Measurements from ENCODE around the gene GATAD2A.

GATAD2A gene

DNA sequence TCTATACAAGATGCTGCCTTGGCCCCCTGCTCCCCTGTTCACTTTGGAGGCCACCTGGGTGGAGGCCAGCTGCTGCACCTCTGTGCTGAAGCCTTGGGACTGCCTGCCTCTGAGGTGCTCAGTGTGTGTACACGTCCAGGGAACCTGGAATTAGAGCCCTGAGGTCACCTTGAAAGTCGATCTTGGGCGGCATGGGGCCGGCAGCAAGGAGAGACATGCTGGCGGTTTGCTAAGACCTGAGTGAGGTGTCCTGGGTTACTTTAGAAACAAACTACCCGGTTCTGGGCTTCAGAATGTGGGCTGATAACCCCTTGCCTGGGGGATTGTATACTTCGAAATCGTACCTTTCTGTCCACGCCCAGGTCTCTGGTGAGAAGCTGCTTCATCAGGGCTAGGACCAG, 84.3 kb downstream of the GATAD2A start:
- H3K36me3 ChIP-seq (ENCODE audit: control insufficient read depth, insufficient read depth, low read length): peaks cover 25% of the 10 kb centered on the region
- H3K27me3 ChIP-seq (replicated peaks; ENCODE audit: control insufficient read depth, insufficient read depth, low read length, poor library complexity, severe bottlenecking): no peaks in the 10 kb centered on the region
- no peak overlapping the region for H3K4me3 ChIP-seq (ENCODE audit: insufficient read depth, low read depth, low read length, poor library complexity, severe bottlenecking)
- no peak for DNase-seq
- peaks cover 39% of the 10 kb centered on the region for H3K4me1 ChIP-seq (ENCODE audit: control insufficient read depth, insufficient read depth, low read length, poor library complexity, severe bottlenecking)
- no peaks in the 10 kb centered on the region for H3K9me3 ChIP-seq (ENCODE audit: control insufficient read depth, low read length)
- H3K27ac ChIP-seq (ENCODE audit: insufficient read depth, low read length, poor library complexity, severe bottlenecking): peak overlapping the region; percentile 87

DNA sequence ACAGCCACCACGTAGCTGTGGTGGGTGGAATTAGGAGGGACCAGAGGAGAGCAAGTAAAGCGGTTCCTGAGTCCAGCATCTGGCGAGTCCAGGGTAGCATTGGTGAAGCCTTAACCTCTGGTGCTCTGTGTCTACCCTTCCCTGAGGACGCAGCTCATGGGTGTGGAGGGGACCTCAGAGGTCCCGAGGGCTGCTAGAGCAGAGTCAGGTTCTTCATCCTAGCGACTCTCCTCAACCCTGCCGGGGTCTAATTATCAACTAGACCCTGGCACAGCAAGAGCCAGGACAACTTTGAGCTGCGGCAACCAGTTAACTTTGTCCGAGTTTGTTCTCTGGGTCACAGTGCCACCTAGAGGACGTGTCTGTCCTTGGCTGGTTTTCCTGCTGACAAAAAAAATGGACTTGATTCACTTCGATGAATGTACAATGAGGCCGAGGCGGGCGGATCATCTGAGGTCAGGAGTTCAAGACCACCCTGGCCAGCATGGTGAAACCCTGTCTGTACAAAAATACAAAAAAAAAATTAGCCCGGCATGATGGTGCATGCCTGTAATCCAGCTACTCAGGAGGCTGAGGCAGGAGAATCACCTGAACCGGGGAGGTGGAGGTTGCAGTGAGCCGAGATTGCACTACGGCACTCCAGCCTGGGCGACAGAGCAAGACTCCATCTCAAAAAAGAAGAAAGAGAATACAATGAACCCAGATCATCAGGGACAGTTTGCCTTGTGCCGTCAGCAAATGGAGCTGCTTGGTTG, 84.9 kb downstream of the GATAD2A start:
- peak; percentile 60 to 73 (median 66) for DNase-seq
- Histone ChIP-seq H3K4me3 (ENCODE audit: insufficient read depth, low read depth, low read length, poor library complexity, severe bottlenecking) (no peak overlapping the region), H3K4me1 (ENCODE audit: control insufficient read depth, insufficient read depth, low read length, poor library complexity, severe bottlenecking) (peaks cover 39% of the 10 kb centered on the region), H3K27me3 (replicated peaks; ENCODE audit: control insufficient read depth, insufficient read depth, low read length, poor library complexity, severe bottlenecking) (no peaks in the 10 kb centered on the region), H3K36me3 (ENCODE audit: control insufficient read depth, insufficient read depth, low read length) (peaks cover 25% of the 10 kb centered on the region), H3K27ac (ENCODE audit: insufficient read depth, low read length, poor library complexity, severe bottlenecking) (peak overlapping the region; percentile 87), H3K9me3 (ENCODE audit: control insufficient read depth, low read length) (no peaks in the 10 kb centered on the region)

DNA sequence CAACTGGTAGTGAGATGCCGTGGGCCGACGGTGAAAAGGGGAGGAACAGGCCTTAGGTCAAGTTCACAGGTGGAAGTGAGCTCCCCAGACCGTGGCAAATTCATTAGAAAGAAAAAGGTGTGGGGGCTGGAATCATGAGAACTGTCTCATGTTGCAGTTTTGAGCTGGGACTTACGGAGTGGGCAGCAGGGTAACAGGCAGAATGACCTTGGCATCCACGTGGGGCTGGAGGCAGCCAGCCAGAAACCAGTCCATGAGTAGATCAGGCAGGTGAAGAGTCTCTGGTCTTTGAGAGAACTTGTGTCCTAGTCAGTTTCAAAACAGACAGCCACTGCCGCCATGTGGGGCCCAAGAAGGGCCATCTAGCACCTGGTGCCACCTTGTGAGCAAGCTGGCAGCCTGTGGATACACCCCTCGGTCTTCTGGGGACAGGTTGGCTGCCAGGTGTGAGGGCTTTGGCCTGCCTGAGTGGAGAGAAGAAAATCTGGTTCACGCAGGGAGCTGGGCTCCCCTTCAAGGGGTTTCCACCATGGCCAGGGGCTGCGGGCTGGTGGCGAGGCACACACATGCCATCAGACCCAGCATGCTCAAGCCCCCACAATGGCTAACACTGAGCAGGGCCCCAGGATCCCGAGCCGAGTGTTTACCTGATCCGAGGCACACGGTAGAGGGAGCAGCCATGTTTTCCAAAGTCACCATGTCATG, 86.0 kb downstream of the GATAD2A start:
- DNase-seq: no peak
- peaks cover 35% of the 10 kb centered on the region for H3K36me3 ChIP-seq (ENCODE audit: control insufficient read depth, insufficient read depth, low read length)
- H3K4me1 ChIP-seq (ENCODE audit: control insufficient read depth, insufficient read depth, low read length, poor library complexity, severe bottlenecking): peaks cover 36% of the 10 kb centered on the region
- H3K9me3 ChIP-seq (ENCODE audit: control insufficient read depth, low read length): no peaks in the 10 kb centered on the region
- no peak overlapping the region for H3K4me3 ChIP-seq (ENCODE audit: insufficient read depth, low read depth, low read length, poor library complexity, severe bottlenecking)
- H3K27ac ChIP-seq (ENCODE audit: insufficient read depth, low read length, poor library complexity, severe bottlenecking): no peak overlapping the region
- no peaks in the 10 kb centered on the region for H3K27me3 ChIP-seq (replicated peaks; ENCODE audit: control insufficient read depth, insufficient read depth, low read length, poor library complexity, severe bottlenecking)

DNA sequence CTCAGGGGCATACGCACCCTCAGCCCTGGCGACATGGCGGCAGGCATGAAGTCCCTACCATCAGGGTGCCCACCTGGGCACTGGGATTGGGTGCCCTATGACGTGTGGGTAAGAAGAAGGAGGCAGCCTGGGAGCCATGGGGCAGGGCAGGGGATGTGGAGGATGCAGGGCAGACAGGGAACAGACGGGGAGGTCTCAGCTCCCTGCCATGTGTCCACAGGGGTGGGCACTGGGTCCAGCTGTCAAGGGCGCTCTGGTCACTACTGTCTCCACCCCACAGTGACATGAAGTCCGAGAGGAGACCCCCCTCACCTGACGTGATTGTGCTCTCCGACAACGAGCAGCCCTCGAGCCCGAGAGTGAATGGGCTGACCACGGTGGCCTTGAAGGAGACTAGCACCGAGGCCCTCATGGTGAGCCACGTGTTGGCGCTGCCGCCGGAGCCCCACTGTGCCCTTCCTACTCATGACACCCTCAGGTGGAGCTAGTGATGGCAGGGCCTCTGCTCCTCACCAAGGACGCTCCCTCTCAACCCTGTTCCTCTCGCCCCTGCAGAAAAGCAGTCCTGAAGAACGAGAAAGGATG, 86.6 kb downstream of the GATAD2A start:
- peaks cover 30% of the 10 kb centered on the region for H3K4me1 ChIP-seq (ENCODE audit: control insufficient read depth, insufficient read depth, low read length, poor library complexity, severe bottlenecking)
- H3K9me3 ChIP-seq (ENCODE audit: control insufficient read depth, low read length): no peaks in the 10 kb centered on the region
- H3K36me3 ChIP-seq (ENCODE audit: control insufficient read depth, insufficient read depth, low read length): peaks cover 38% of the 10 kb centered on the region
- no peak overlapping the region for H3K27ac ChIP-seq (ENCODE audit: insufficient read depth, low read length, poor library complexity, severe bottlenecking)
- H3K4me3 ChIP-seq (ENCODE audit: insufficient read depth, low read depth, low read length, poor library complexity, severe bottlenecking): no peak overlapping the region
- H3K27me3 ChIP-seq (replicated peaks; ENCODE audit: control insufficient read depth, insufficient read depth, low read length, poor library complexity, severe bottlenecking): no peaks in the 10 kb centered on the region
- no peak for DNase-seq

DNA sequence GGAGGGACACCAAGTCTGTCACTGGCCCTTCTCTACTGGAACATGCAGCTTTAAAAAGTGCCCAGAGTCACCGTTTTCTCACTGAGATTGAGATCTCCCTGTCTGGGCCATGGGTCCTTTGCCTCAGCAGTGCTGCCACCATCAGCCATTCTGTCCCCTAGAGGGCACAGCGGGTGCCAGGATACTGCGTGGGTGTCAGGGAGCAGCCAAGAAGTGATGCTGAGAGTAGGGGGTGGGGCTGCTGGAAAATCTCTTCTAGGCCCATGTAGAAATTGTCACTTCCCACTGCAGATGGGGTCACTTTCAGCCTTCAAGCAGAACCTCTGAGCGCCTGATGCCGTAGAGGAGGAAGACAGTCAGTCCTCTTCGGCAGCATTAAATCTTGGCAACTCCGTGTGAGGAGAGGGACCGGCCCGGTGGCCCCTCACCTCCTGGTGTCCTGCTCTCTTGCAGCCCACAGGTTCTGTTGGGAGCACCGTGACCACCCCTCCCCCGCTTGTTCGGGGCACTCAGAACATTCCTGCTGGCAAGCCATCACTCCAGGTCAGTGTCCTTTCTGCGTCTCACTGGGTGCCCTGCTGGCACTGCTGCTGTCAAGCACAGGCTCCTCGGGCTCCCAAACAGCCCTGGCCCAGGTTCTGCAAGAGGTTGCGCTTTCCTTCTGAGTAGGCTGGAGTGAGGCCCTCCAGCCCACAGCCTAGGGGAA, 88.5 kb downstream of the GATAD2A start:
- no peaks in the 10 kb centered on the region for H3K27me3 ChIP-seq (replicated peaks; ENCODE audit: control insufficient read depth, insufficient read depth, low read length, poor library complexity, severe bottlenecking)
- no peaks in the 10 kb centered on the region for H3K9me3 ChIP-seq (ENCODE audit: control insufficient read depth, low read length)
- no peak for DNase-seq
- H3K4me1 ChIP-seq (ENCODE audit: control insufficient read depth, insufficient read depth, low read length, poor library complexity, severe bottlenecking): peaks cover 11% of the 10 kb centered on the region
- peaks cover 56% of the 10 kb centered on the region for H3K36me3 ChIP-seq (ENCODE audit: control insufficient read depth, insufficient read depth, low read length)
- no peak overlapping the region for H3K4me3 ChIP-seq (ENCODE audit: insufficient read depth, low read depth, low read length, poor library complexity, severe bottlenecking)
- H3K27ac ChIP-seq (ENCODE audit: insufficient read depth, low read length, poor library complexity, severe bottlenecking): no peak overlapping the region

DNA sequence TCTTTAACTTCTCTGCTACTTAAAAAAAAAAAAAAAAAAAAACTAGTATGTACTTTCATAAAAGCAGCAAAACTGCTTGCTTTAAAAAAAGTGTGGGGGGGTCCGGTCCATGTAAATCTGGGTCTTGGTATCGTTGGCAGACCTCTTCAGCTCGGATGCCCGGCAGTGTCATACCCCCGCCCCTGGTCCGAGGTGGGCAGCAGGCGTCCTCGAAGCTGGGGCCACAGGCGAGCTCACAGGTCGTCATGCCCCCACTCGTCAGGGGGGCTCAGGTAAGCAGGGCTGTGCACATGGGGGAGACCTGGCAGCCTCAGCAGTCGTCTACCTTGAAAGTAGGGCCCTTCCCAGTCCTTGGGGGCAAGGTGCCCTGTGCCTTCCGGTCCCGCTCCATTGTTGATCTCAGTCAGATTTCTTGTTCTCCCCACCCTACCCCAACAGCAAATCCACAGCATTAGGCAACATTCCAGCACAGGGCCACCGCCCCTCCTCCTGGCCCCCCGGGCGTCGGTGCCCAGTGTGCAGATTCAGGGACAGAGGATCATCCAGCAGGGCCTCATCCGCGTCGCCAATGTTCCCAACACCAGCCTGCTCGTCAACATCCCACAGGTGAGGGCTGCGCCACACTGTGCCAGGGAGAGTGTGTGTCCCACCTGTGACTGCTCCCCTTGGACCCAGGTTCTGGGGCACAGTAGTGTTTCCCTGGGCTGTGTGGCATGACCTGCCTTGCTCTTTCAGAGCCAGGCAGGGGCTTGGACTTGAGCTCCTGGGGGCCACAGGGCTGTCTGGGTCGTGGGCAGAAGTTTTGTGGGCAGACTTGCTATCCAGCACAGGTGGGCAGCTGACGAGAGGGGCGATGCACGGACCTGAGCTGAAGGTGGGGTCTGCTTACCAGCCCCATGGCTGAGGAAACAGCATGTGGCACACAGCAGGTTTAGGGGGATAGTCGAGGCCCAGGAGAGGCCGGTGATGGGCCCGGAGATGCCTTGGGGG, 90.4 kb downstream of the GATAD2A start:
- no peak overlapping the region for H3K4me3 ChIP-seq (ENCODE audit: insufficient read depth, low read depth, low read length, poor library complexity, severe bottlenecking)
- no peaks in the 10 kb centered on the region for H3K9me3 ChIP-seq (ENCODE audit: control insufficient read depth, low read length)
- H3K4me1 ChIP-seq (ENCODE audit: control insufficient read depth, insufficient read depth, low read length, poor library complexity, severe bottlenecking): no peaks in the 10 kb centered on the region
- no peaks in the 10 kb centered on the region for H3K27me3 ChIP-seq (replicated peaks; ENCODE audit: control insufficient read depth, insufficient read depth, low read length, poor library complexity, severe bottlenecking)
- peaks cover 75% of the 10 kb centered on the region for H3K36me3 ChIP-seq (ENCODE audit: control insufficient read depth, insufficient read depth, low read length)
- DNase-seq: no peak
- H3K27ac ChIP-seq (ENCODE audit: insufficient read depth, low read length, poor library complexity, severe bottlenecking): no peak overlapping the region

DNA sequence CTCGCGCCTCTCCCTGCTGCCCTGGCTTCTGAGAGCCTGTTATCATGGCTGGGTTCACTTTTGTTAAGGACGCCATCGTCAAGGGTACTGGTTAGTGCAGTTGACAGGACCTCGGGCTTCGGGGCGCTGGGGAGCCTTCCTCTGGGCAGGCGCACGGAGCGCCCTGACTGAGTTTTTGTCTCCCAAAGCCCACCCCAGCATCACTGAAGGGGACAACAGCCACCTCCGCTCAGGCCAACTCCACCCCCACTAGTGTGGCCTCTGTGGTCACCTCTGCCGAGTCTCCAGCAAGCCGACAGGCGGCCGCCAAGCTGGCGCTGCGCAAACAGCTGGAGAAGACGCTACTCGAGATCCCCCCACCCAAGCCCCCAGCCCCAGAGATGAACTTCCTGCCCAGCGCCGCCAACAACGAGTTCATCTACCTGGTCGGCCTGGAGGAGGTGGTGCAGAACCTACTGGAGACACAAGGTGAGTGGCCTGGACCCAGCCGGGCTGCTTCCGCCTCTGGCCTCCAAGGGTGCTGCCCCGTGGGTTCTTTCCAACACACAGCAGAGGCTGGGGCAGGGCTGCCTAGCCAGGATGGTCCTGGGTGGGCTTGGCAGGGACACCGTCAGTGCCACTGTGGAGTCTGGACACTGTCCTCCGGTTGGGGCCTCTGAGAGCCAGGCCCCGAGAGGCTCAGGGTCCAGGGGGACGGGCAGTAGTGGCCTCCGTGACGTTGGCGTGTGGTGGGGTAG, 92.9 kb downstream of the GATAD2A start:
- H3K36me3 ChIP-seq (ENCODE audit: control insufficient read depth, insufficient read depth, low read length): peaks cover 91% of the 10 kb centered on the region

DNA sequence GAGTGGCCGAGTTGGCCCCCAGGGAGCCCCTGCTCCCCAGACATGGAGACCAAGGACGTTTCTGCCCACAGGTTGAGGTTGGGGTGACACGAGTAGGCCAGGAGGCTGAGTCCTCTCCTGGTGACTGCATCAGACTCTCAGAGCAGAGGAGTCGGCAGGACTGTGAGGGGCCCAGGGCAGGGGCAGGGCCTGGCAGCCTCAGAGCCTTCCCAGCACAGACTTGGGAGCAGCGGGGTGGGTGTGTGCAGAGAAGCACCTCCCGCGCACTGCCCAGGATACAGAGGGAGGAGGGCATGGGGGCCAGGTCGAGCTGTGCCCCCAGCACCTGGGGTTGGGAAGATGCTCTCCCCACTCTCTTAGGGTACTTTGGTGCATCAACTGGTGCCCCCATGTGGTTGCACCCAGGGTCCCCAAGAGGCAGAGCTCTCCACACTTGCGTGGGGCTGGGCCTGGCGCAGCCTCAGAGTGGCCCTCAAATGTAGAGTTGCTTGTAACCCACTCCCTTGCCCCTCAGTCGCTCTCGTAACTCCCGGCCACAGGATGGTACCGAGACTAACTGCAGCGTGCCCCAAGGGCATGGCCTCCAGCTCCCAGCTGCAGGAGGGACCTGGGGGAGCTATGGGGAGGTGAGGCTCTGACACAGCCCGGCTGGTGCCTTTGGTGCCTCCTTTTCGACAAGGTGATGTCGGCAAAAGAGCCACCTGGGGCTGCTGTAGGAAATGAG, 94.0 kb downstream of the GATAD2A start:
- Histone ChIP-seq H3K9me3 (ENCODE audit: control insufficient read depth, low read length) (no peaks in the 10 kb centered on the region), H3K4me1 (ENCODE audit: control insufficient read depth, insufficient read depth, low read length, poor library complexity, severe bottlenecking) (no peaks in the 10 kb centered on the region), H3K4me3 (ENCODE audit: insufficient read depth, low read depth, low read length, poor library complexity, severe bottlenecking) (no peak overlapping the region), H3K27ac (ENCODE audit: insufficient read depth, low read length, poor library complexity, severe bottlenecking) (no peak overlapping the region), H3K27me3 (replicated peaks; ENCODE audit: control insufficient read depth, insufficient read depth, low read length, poor library complexity, severe bottlenecking) (no peaks in the 10 kb centered on the region), H3K36me3 (ENCODE audit: control insufficient read depth, insufficient read depth, low read length) (peaks cover 93% of the 10 kb centered on the region)
- DNase-seq: no peak

More for the DNA sequence above, 92.9 kb downstream of the GATAD2A start:
- H3K9me3 ChIP-seq (ENCODE audit: control insufficient read depth, low read length): no peaks in the 10 kb centered on the region
- DNase-seq: no peak
- no peak overlapping the region for H3K4me3 ChIP-seq (ENCODE audit: insufficient read depth, low read depth, low read length, poor library complexity, severe bottlenecking)
- no peaks in the 10 kb centered on the region for H3K27me3 ChIP-seq (replicated peaks; ENCODE audit: control insufficient read depth, insufficient read depth, low read length, poor library complexity, severe bottlenecking)
- H3K4me1 ChIP-seq (ENCODE audit: control insufficient read depth, insufficient read depth, low read length, poor library complexity, severe bottlenecking): no peaks in the 10 kb centered on the region
- no peak overlapping the region for H3K27ac ChIP-seq (ENCODE audit: insufficient read depth, low read length, poor library complexity, severe bottlenecking)
